ENCODE results near the gene H2BW1.

- TF ChIP-seq CTCF (IDR thresholded peaks at IDR 0.05; ENCODE audit: insufficient read depth, low read length, poor library complexity, severe bottlenecking): no peak
- TF ChIP-seq EZH2phosphoT487 (conservative IDR thresholded peaks at IDR 0.05; ENCODE audit: low read length): no peak
These were observed 14.3 kb downstream of the H2BW1 start for GRCh38 chrX:103999234-103999633.

Measured in SU-DHL-6 (cell line).